GM23338 (cell line): ENCODE measurements around the gene THY1. TPM values are rescaled to one million over a fixed set of nuclear protein-coding genes. Genes with fewer than 3 reads are reported as not detected.
"Not testable (repeated sequence)": the region's sequence is repeated elsewhere in the genome, so short reads cannot be mapped to it uniquely, and the experiment has no call there.

Experiments used
- ATAC-seq: fragments of 200-7000 bp; cut with Tn5 transposase; 3 replicates; pipeline ENCODE4 v1.9.1; 2020
- DNase-seq: peaks from one replicate; pipeline ENCODE4 v3.0.0-alpha.2; 2015; ENCODE audit warnings: low spot score
- H2AFZ ChIP-seq: fragments of 200-600 bp; sonication (generic); 2 replicates; pipeline ENCODE4 v1.8.0; 2016; ENCODE audit warnings: antibody characterized with exemption, mild to moderate bottlenecking, moderate library complexity
- H3F3A ChIP-seq: fragments of 200-600 bp; sonication (generic); replicated peaks from 2 replicates; pipeline ENCODE4 v1.8.0; 2017; ENCODE audit warnings: antibody characterized with exemption, mixed run types, low read depth
- H3K27ac ChIP-seq: fragments of 200-600 bp; sonication (generic); 2 replicates; pipeline ENCODE4 v1.6.1; 2016; ENCODE audit warnings: low read depth
- H3K27me3 ChIP-seq: fragments of 200-600 bp; sonication (generic); 2 replicates; pipeline ENCODE4 v1.8.0; 2016; ENCODE audit warnings: mild to moderate bottlenecking, mixed run types, moderate library complexity; ENCODE audit not compliant: insufficient read depth
- H3K36me3 ChIP-seq: fragments of 200-600 bp; sonication (generic); 2 replicates; pipeline ENCODE4 v1.8.0; 2016; ENCODE audit warnings: mild to moderate bottlenecking; ENCODE audit not compliant: insufficient read depth
- H3K4me1 ChIP-seq: fragments of 200-600 bp; sonication (generic); 2 replicates; pipeline ENCODE4 v1.8.0; 2016; ENCODE audit warnings: mild to moderate bottlenecking, moderate library complexity; ENCODE audit not compliant: insufficient read depth
- H3K4me2 ChIP-seq: fragments of 200-600 bp; sonication (generic); 2 replicates; pipeline ENCODE4 v1.7.1; 2017; ENCODE audit warnings: mixed run types
- H3K4me3 ChIP-seq: fragments of 200-600 bp; sonication (generic); 2 replicates; pipeline ENCODE4 v1.6.1; 2016; ENCODE audit warnings: mixed run types
- H3K79me2 ChIP-seq: fragments of 200-600 bp; sonication (generic); replicated peaks from 2 replicates; pipeline ENCODE4 v1.8.0; 2017; ENCODE audit warnings: mild to moderate bottlenecking; ENCODE audit not compliant: insufficient read depth
- H3K9me2 ChIP-seq: fragments of 200-600 bp; sonication (generic); 2 replicates; pipeline ENCODE4 v1.8.0; 2017; ENCODE audit not compliant: insufficient read depth
- H4K20me1 ChIP-seq: fragments of 200-600 bp; sonication (generic); replicated peaks from 2 replicates; pipeline ENCODE4 v1.8.0; 2017; ENCODE audit warnings: mild to moderate bottlenecking; ENCODE audit not compliant: insufficient read depth
- H3K27ac Mint-ChIP-seq: 2 replicates; pipeline ENCODE4 v1.8.0; 2020; ENCODE audit warnings: inconsistent platforms, mild to moderate bottlenecking, moderate library complexity, mixed read lengths
- H3K27me3 Mint-ChIP-seq: 3 replicates; pipeline ENCODE4 v1.8.0; 2022; ENCODE audit warnings: low read depth, mild to moderate bottlenecking, moderate library complexity, mixed read lengths, inconsistent platforms; ENCODE audit not compliant: insufficient read depth, poor library complexity
- H3K36me3 Mint-ChIP-seq: 3 replicates; pipeline ENCODE4 v1.8.0; 2021; ENCODE audit warnings: low read depth, mild to moderate bottlenecking, inconsistent platforms, moderate library complexity, mixed read lengths
- H3K4me1 Mint-ChIP-seq: 3 replicates; pipeline ENCODE4 v1.8.0; 2020; ENCODE audit warnings: mild to moderate bottlenecking, inconsistent platforms, mixed read lengths
- H3K4me3 Mint-ChIP-seq: 3 replicates; pipeline ENCODE4 v1.8.0; 2021; ENCODE audit warnings: moderate library complexity, mild to moderate bottlenecking, inconsistent platforms, mixed read lengths
- H3K9me3 Mint-ChIP-seq: 3 replicates; pipeline ENCODE4 v1.8.0; 2020; ENCODE audit warnings: moderate library complexity, mild to moderate bottlenecking, inconsistent platforms, mixed read lengths
- CREB1 ChIP-seq: fragments of 250-450 bp; sonication (Bioruptor Pico); IDR thresholded peaks from 2 replicates; pipeline ENCODE4 v1.5.0; 2020; ENCODE audit warnings: low read depth, mild to moderate bottlenecking, moderate library complexity
- EZH2 ChIP-seq: fragments of 200-600 bp; sonication (generic); IDR thresholded peaks from one replicate; pipeline ENCODE4 v1.8.0; 2017; ENCODE audit warnings: antibody characterized with exemption, mild to moderate bottlenecking, low read depth; ENCODE audit not compliant: unreplicated experiment
- EZH2phosphoT487 ChIP-seq: fragments of 200-600 bp; sonication (generic); IDR thresholded peaks from one replicate; pipeline ENCODE4 v1.8.1; 2018; ENCODE audit warnings: antibody characterized with exemption; ENCODE audit not compliant: unreplicated experiment
- JUNB ChIP-seq: IDR thresholded peaks from one replicate; pipeline ENCODE4 v1.6.1; 2016; ENCODE audit warnings: antibody characterized with exemption; ENCODE audit not compliant: unreplicated experiment
- NANOG ChIP-seq: IDR thresholded peaks from 2 replicates; pipeline ENCODE4 v1.6.1; 2016; ENCODE audit warnings: antibody characterized with exemption, borderline replicate concordance
- POLR2AphosphoS5 ChIP-seq: IDR thresholded peaks from 2 replicates; pipeline ENCODE4 v1.6.1; 2016; ENCODE audit warnings: antibody characterized with exemption, low read depth
- STAT1 ChIP-seq: IDR thresholded peaks from one replicate; pipeline ENCODE4 v1.6.1; 2016; ENCODE audit warnings: antibody characterized with exemption; ENCODE audit not compliant: unreplicated experiment
- ZNF114 ChIP-seq: fragments of 250-450 bp; sonication (Bioruptor Pico); IDR thresholded peaks from 2 replicates; pipeline ENCODE4 v1.5.0; 2020; ENCODE audit warnings: mild to moderate bottlenecking, moderate library complexity
- ZNF331 ChIP-seq: fragments of 250-450 bp; sonication (Bioruptor Pico); IDR thresholded peaks from 2 replicates; pipeline ENCODE4 v1.5.0; 2020; ENCODE audit warnings: low read depth, mild to moderate bottlenecking, moderate library complexity
- polyA plus RNA-seq: library from polyadenylated mRNA; unstranded; fragments of >200 nt; fragmentation: Nextera tagmentation; extraction: Ambion mirVana; gene quantifications from 2 replicates; pipeline ENCODE4 v1.2.1, GENCODE V29; 2016
- total RNA-seq: library from RNA; depleted of rRNA; stranded (reverse); fragments of >200 nt; shearing (Covaris generic); gene quantifications from 2 replicates; pipeline ENCODE4 v1.2.3, GENCODE V29; 2014
- TF ChIP-seq, protein P1 (sequence below): IDR thresholded peaks from 2 replicates; pipeline ENCODE4 v1.6.1; 2016; ENCODE audit warnings: antibody characterized with exemption
- TF ChIP-seq, protein P2 (sequence below): fragments of 250-450 bp; sonication (Bioruptor Pico); IDR thresholded peaks from 2 replicates; pipeline ENCODE4 v1.5.0; 2020; ENCODE audit warnings: mild to moderate bottlenecking, moderate library complexity
- TF ChIP-seq, protein P3 (sequence below), 2 experiments: fragments of 200-600 bp in 1 of 2; sonication (generic) in 1 of 2; conservative IDR thresholded peaks; 2 replicates each; pipeline versions ENCODE4 v1.5.1 to v1.6.1; 2016 to 2017; ENCODE audit warnings: antibody characterized with exemption in 2 of 2, low read depth in 2 of 2, mild to moderate bottlenecking in 2 of 2, moderate library complexity in 1 of 2

The THY1 gene
- total and polyA plus RNA-seq, 2 experiments from 2014 or later = 490 to 597 TPM

DNA sequence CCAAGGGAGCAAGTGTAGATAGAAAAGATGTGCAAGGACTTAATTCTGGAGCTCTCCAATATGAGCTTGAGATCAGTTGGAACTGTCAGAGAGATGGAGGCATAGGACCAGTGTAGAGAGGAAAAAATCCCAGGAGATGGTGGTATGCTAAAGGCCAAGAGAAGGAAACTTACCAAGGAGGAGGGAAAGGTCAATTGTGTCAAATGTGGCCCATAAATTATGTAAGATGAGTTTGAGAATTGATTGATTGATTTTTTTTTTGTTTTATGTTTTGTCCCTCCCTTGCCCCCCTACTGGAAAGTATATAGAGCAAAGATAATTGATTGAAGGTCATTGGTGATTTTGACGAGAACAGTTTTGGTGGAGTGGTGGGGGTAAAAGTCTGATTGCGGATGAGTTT is 38.6 kb downstream of the THY1 start:
- peaks cover 11% of the 10 kb centered on the region for H3K4me1 ChIP-seq
- H3K9me3 Mint-ChIP-seq = no peaks in the 10 kb centered on the region
- H2AFZ ChIP-seq = no peak overlapping the region
- TF ChIP-seq POLR2AphosphoS5 = no peak
- no peak for TF ChIP-seq EZH2
- no peak for TF ChIP-seq NANOG
- no peak for TF ChIP-seq JUNB
- TF ChIP-seq ZNF331 (CRISPR knock-in tag) = no peak
- TF ChIP-seq, protein P1, sequence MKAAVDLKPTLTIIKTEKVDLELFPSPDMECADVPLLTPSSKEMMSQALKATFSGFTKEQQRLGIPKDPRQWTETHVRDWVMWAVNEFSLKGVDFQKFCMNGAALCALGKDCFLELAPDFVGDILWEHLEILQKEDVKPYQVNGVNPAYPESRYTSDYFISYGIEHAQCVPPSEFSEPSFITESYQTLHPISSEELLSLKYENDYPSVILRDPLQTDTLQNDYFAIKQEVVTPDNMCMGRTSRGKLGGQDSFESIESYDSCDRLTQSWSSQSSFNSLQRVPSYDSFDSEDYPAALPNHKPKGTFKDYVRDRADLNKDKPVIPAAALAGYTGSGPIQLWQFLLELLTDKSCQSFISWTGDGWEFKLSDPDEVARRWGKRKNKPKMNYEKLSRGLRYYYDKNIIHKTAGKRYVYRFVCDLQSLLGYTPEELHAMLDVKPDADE = no peak
- TF ChIP-seq ZNF114 (CRISPR knock-in tag) = no peak
- TF ChIP-seq, protein P2, sequence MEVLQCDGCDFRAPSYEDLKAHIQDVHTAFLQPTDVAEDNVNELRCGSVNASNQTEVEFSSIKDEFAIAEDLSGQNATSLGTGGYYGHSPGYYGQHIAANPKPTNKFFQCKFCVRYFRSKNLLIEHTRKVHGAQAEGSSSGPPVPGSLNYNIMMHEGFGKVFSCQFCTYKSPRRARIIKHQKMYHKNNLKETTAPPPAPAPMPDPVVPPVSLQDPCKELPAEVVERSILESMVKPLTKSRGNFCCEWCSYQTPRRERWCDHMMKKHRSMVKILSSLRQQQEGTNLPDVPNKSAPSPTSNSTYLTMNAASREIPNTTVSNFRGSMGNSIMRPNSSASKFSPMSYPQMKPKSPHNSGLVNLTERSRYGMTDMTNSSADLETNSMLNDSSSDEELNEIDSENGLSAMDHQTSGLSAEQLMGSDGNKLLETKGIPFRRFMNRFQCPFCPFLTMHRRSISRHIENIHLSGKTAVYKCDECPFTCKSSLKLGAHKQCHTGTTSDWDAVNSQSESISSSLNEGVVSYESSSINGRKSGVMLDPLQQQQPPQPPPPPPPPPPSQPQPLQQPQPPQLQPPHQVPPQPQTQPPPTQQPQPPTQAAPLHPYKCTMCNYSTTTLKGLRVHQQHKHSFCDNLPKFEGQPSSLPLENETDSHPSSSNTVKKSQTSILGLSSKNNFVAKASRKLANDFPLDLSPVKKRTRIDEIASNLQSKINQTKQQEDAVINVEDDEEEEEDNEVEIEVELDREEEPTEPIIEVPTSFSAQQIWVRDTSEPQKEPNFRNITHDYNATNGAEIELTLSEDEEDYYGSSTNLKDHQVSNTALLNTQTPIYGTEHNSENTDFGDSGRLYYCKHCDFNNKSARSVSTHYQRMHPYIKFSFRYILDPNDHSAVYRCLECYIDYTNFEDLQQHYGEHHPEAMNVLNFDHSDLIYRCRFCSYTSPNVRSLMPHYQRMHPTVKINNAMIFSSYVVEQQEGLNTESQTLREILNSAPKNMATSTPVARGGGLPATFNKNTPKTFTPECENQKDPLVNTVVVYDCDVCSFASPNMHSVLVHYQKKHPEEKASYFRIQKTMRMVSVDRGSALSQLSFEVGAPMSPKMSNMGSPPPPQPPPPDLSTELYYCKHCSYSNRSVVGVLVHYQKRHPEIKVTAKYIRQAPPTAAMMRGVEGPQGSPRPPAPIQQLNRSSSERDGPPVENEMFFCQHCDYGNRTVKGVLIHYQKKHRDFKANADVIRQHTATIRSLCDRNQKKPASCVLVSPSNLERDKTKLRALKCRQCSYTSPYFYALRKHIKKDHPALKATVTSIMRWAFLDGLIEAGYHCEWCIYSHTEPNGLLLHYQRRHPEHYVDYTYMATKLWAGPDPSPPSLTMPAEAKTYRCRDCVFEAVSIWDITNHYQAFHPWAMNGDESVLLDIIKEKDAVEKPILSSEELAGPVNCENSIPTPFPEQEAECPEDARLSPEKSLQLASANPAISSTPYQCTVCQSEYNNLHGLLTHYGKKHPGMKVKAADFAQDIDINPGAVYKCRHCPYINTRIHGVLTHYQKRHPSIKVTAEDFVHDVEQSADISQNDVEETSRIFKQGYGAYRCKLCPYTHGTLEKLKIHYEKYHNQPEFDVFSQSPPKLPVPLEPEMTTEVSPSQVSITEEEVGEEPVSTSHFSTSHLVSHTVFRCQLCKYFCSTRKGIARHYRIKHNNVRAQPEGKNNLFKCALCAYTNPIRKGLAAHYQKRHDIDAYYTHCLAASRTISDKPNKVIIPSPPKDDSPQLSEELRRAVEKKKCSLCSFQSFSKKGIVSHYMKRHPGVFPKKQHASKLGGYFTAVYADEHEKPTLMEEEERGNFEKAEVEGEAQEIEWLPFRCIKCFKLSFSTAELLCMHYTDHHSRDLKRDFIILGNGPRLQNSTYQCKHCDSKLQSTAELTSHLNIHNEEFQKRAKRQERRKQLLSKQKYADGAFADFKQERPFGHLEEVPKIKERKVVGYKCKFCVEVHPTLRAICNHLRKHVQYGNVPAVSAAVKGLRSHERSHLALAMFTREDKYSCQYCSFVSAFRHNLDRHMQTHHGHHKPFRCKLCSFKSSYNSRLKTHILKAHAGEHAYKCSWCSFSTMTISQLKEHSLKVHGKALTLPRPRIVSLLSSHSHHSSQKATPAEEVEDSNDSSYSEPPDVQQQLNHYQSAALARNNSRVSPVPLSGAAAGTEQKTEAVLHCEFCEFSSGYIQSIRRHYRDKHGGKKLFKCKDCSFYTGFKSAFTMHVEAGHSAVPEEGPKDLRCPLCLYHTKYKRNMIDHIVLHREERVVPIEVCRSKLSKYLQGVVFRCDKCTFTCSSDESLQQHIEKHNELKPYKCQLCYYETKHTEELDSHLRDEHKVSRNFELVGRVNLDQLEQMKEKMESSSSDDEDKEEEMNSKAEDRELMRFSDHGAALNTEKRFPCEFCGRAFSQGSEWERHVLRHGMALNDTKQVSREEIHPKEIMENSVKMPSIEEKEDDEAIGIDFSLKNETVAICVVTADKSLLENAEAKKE = no peak
- TF ChIP-seq STAT1 = no peak
- TF ChIP-seq, protein P3, sequence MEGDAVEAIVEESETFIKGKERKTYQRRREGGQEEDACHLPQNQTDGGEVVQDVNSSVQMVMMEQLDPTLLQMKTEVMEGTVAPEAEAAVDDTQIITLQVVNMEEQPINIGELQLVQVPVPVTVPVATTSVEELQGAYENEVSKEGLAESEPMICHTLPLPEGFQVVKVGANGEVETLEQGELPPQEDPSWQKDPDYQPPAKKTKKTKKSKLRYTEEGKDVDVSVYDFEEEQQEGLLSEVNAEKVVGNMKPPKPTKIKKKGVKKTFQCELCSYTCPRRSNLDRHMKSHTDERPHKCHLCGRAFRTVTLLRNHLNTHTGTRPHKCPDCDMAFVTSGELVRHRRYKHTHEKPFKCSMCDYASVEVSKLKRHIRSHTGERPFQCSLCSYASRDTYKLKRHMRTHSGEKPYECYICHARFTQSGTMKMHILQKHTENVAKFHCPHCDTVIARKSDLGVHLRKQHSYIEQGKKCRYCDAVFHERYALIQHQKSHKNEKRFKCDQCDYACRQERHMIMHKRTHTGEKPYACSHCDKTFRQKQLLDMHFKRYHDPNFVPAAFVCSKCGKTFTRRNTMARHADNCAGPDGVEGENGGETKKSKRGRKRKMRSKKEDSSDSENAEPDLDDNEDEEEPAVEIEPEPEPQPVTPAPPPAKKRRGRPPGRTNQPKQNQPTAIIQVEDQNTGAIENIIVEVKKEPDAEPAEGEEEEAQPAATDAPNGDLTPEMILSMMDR (conservative IDR thresholded peaks at IDR 0.05; ENCODE audit: low read depth in 2 of 2) = no peak
- no peak for TF ChIP-seq CREB1 (CRISPR knock-in tag)
- TF ChIP-seq EZH2phosphoT487 = no peak
- peaks cover 6% of the 10 kb centered on the region; the same call in 2 of the 3 replicates for H3K4me1 Mint-ChIP-seq
- H3K27me3 ChIP-seq = peaks cover 19% of the 10 kb centered on the region
- no peak overlapping the region for H3K27ac Mint-ChIP-seq
- no peaks in the 10 kb centered on the region for H3K36me3 Mint-ChIP-seq
- no peak overlapping the region for H3K4me3 ChIP-seq
- peaks cover 10% of the 10 kb centered on the region; the same call in 1 of the 2 replicates for H3F3A ChIP-seq
- H3K4me2 ChIP-seq = no peak overlapping the region
- peaks cover 19% of the 10 kb centered on the region for H3K27me3 Mint-ChIP-seq
- H3K4me3 Mint-ChIP-seq = no peak overlapping the region
- no peak overlapping the region for H3K27ac ChIP-seq
- H3K36me3 ChIP-seq = no peaks in the 10 kb centered on the region
- no peak for ATAC-seq
- DNase-seq = no peak
- H3K79me2 ChIP-seq = no peaks in the 10 kb centered on the region
- no peaks in the 10 kb centered on the region for H3K9me2 ChIP-seq
- no peaks in the 10 kb centered on the region for H4K20me1 ChIP-seq

DNA sequence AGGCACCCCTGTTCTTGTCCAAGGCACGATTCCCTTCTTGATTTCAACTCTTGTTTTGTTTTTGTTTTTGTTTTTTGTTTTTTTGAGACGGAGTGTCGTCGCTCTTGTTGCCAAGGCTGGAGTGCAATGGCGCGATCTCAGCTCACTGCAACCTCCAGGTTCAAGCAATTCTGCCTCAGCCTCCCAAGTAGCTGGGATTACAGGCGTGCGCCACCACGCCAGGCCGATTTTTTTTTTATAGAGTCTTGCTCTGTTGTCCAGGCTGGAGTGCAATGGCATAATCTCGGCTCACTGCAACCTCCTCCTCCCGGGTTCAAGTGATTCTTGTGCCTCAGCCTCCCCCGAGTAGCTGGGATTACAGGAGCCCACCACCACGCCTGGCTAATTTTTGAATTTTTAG is 40.5 kb downstream of the THY1 start:
- not testable (repeated sequence) for H3K4me3 Mint-ChIP-seq, H2AFZ ChIP-seq, H3K36me3 ChIP-seq, H3K79me2 ChIP-seq, H3K36me3 Mint-ChIP-seq, H3K27ac ChIP-seq, H3K9me2 ChIP-seq, DNase-seq, H4K20me1 ChIP-seq, ATAC-seq, H3K9me3 Mint-ChIP-seq, H3K27ac Mint-ChIP-seq
- Histone ChIP-seq H3K27me3 (peaks cover 21% of the 10 kb centered on the region), H3K4me3 (peak overlapping the region; percentile 68), H3F3A (peaks cover 10% of the 10 kb centered on the region; the same call in 1 of the 2 replicates), H3K4me1 (peaks cover 29% of the 10 kb centered on the region), H3K4me2 (peak overlapping the region; percentile 87)
- Mint-ChIP-seq H3K27me3 (peaks cover 19% of the 10 kb centered on the region), H3K4me1 (peaks cover 24% of the 10 kb centered on the region)
